HCT116 (cell line): Measurements from ENCODE around the gene PLA2G1B. TPM values are rescaled to one million over a fixed set of nuclear protein-coding genes. Genes with fewer than 3 reads are reported as not detected.

Experiments used
- ATAC-seq: fragments of 200-7000 bp; cut with Tn5 transposase; 2 replicates; pipeline ENCODE4 v1.9.1; 2020; ENCODE audit warnings: mild to moderate bottlenecking, moderate library complexity
- BruUV-seq: library from RNA; stranded (reverse); fragments of 400-500 nt; replicated peaks from 2 replicates; lab custom pipeline; 2021; lab: Mats Ljungman, UMichigan
- CTCF ChIA-PET: fragments of 300-600 bp; sonication (Branson Sonifier 250); formaldehyde crosslinking; loops from one replicate; lab custom pipeline; 2021; ENCODE audit warnings: antibody characterized with exemption; lab: Charles Lee
- POLR2A ChIA-PET: fragments of 300-600, 350-600 bp; sonication (Branson Sonifier 250); formaldehyde crosslinking; loops from one replicate; lab custom pipeline; 2021; ENCODE audit warnings: antibody characterized with exemption; lab: Charles Lee
- RAD21 ChIA-PET, 2 experiments: fragments of 300-600 bp; sonication (Branson Sonifier 250); formaldehyde crosslinking; loops; one replicate each; lab custom pipeline; 2023; ENCODE audit warnings: low total read pairs in 2 of 2; ENCODE audit not compliant: uncharacterized antibody in 2 of 2, unreplicated experiment in 2 of 2, low non-redundant PET in 1 of 2; lab: Charles Lee
- DNase-seq: peaks from one replicate; pipeline ENCODE4 v3.0.0-alpha.2; 2010; ENCODE audit warnings: low read depth, low spot score
- H2AFZ ChIP-seq: fragments of 200-600 bp; shearing (Covaris generic), sonication (generic); 2 replicates; pipeline ENCODE4 v1.6.1; 2017; ENCODE audit warnings: low read depth, mixed run types, mixed read lengths, antibody characterized with exemption, low read length; ENCODE audit not compliant: poor library complexity, severe bottlenecking
- H3K27ac ChIP-seq: 2 replicates; pipeline ENCODE4 v1.5.1; 2012; ENCODE audit warnings: low read depth, low read length
- H3K27me3 ChIP-seq: fragments of 200-600 bp; sonication (generic); 2 replicates; pipeline ENCODE4 v1.6.1; 2016; ENCODE audit warnings: mixed run types, low read length, mixed read lengths; ENCODE audit not compliant: insufficient read depth
- H3K36me3 ChIP-seq, 2 experiments: fragments of 200-500 bp in 1 of 2; fragments of 200-600 bp in 1 of 2; sonication (Bioruptor generic) in 1 of 2; sonication (generic) in 1 of 2; 2 replicates each; pipeline versions ENCODE4 v1.5.1 to v1.6.1; 2014 to 2016; ENCODE audit warnings: low read length in 2 of 2, inconsistent platforms in 1 of 2, mixed read lengths in 1 of 2, mixed run types in 1 of 2; ENCODE audit not compliant: insufficient read depth in 2 of 2, control insufficient read depth in 1 of 2
- H3K4me1 ChIP-seq, 2 experiments: fragments of 200-600 bp in 1 of 2; sonication (generic) in 1 of 2; 2 replicates each; pipeline versions ENCODE4 v1.5.1 to v1.6.1; 2012 to 2017; ENCODE audit warnings: low read length in 2 of 2, inconsistent platforms in 1 of 2, mild to moderate bottlenecking in 1 of 2, mixed read lengths in 1 of 2, mixed run types in 1 of 2, moderate library complexity in 1 of 2; ENCODE audit not compliant: insufficient read depth in 2 of 2, control insufficient read depth in 1 of 2
- H3K4me2 ChIP-seq: fragments of 200-600 bp; sonication (generic); 2 replicates; pipeline ENCODE4 v1.6.1; 2017; ENCODE audit warnings: mixed run types, low read length, mixed read lengths
- H3K4me3 ChIP-seq, 2 experiments: fragments of 200-600 bp in 1 of 2; sonication (generic) in 1 of 2; replicated peaks in 1 of 2; 2 replicates each; pipeline ENCODE4 v1.5.1; 2011 to 2016; ENCODE audit warnings: low read length in 2 of 2, control low read depth in 1 of 2, low read depth in 1 of 2, mild to moderate bottlenecking in 1 of 2, mixed read lengths in 1 of 2, mixed run types in 1 of 2
- H3K79me2 ChIP-seq: fragments of 200-600 bp; sonication (generic); 2 replicates; pipeline ENCODE4 v1.6.1; 2017; ENCODE audit warnings: mild to moderate bottlenecking, mixed run types, low read length, moderate library complexity, mixed read lengths; ENCODE audit not compliant: insufficient read depth
- H3K9ac ChIP-seq: fragments of 200-600 bp; sonication (generic); 2 replicates; pipeline ENCODE4 v1.6.1; 2016; ENCODE audit warnings: low read length, mixed read lengths
- H3K9me2 ChIP-seq: fragments of 200-600 bp; sonication (generic), shearing (Covaris generic); 2 replicates; pipeline ENCODE4 v1.6.1; 2017; ENCODE audit warnings: mixed run types, mild to moderate bottlenecking, moderate library complexity; ENCODE audit not compliant: insufficient read depth
- H3K9me3 ChIP-seq, 2 experiments: fragments of 200-500 bp in 1 of 2; fragments of 200-600 bp in 1 of 2; sonication (Bioruptor generic) in 1 of 2; sonication (generic) in 1 of 2; 2 replicates each; pipeline ENCODE4 v1.6.1; 2014 to 2017; ENCODE audit warnings: low read length in 2 of 2, mixed read lengths in 2 of 2, inconsistent platforms in 1 of 2, low read depth in 1 of 2, mild to moderate bottlenecking in 1 of 2, mixed run types in 1 of 2, moderate library complexity in 1 of 2; ENCODE audit not compliant: control insufficient read depth in 1 of 2, insufficient read depth in 1 of 2
- H4K20me1 ChIP-seq: fragments of 200-600 bp; sonication (generic), shearing (Covaris generic); 2 replicates; pipeline ENCODE4 v1.6.1; 2017; ENCODE audit warnings: mixed run types, mild to moderate bottlenecking, moderate library complexity; ENCODE audit not compliant: insufficient read depth
- CBX3 ChIP-seq: IDR thresholded peaks from 2 replicates; pipeline ENCODE4 v1.6.1; 2012; ENCODE audit warnings: low read depth
- ELF1 ChIP-seq: IDR thresholded peaks from 2 replicates; pipeline ENCODE4 v1.6.1; 2012; ENCODE audit warnings: low read depth, borderline replicate concordance
- POLR2A ChIP-seq: IDR thresholded peaks from 2 replicates; pipeline ENCODE4 v1.7.0; 2011; ENCODE audit warnings: borderline replicate concordance; ENCODE audit not compliant: insufficient read depth, insufficient read length; ENCODE audit errors: extremely low read depth
- POLR2AphosphoS5 ChIP-seq: IDR thresholded peaks from 2 replicates; pipeline ENCODE4 v1.6.1; 2011; ENCODE audit warnings: mild to moderate bottlenecking, low read depth, low read length, moderate library complexity
- RAD21 ChIP-seq: IDR thresholded peaks from 2 replicates; pipeline ENCODE4 v1.6.1; 2012; ENCODE audit warnings: low read depth, mild to moderate bottlenecking
- SIN3A ChIP-seq: IDR thresholded peaks from 2 replicates; pipeline ENCODE4 v1.6.1; 2012; ENCODE audit warnings: low read depth
- SP1 ChIP-seq: IDR thresholded peaks from 2 replicates; pipeline ENCODE4 v1.6.1; 2012; ENCODE audit warnings: low read depth
- SRF ChIP-seq: IDR thresholded peaks from 2 replicates; pipeline ENCODE4 v1.6.1; 2012; ENCODE audit warnings: low read depth
- TCF7L2 ChIP-seq: IDR thresholded peaks from 2 replicates; pipeline ENCODE4 v1.7.0; 2011; ENCODE audit warnings: borderline replicate concordance, inconsistent platforms; ENCODE audit not compliant: insufficient read depth, insufficient read length; ENCODE audit errors: extremely low read depth
- YY1 ChIP-seq: IDR thresholded peaks from 2 replicates; pipeline ENCODE4 v1.6.1; 2011; ENCODE audit warnings: low read length, low read depth, moderate library complexity, mild to moderate bottlenecking; ENCODE audit not compliant: insufficient replicate concordance; ENCODE audit errors: extremely low read depth
- ZFX ChIP-seq: fragments of 450-650 bp; IDR thresholded peaks from 2 replicates; pipeline ENCODE4 v1.6.1; 2017
- intact Hi-C: fragments of 100-400 bp; cut with micrococcal nuclease; formaldehyde crosslinking; loops from 2 replicates; pipeline ENCODE4 v1.10.0; 2022
- total RNA-seq: library from RNA; stranded (reverse); gene quantifications from one replicate; pipeline ENCODE4 v1.2.1, GENCODE V29; 2021; ENCODE audit not compliant: unreplicated experiment
- TF ChIP-seq, protein P1 (sequence below): IDR thresholded peaks from 2 replicates; pipeline ENCODE4 v1.6.1; 2012
- TF ChIP-seq, protein P2 (sequence below), 3 experiments: fragments of 200-600 bp in 1 of 3; sonication (generic) in 1 of 3; IDR thresholded peaks in 2 of 3; conservative IDR thresholded peaks in 1 of 3; 2 replicates each; pipeline ENCODE4 v1.5.1; 2012 to 2017; ENCODE audit warnings: low read depth in 2 of 3, low read length in 2 of 3, antibody characterized with exemption in 1 of 3, borderline replicate concordance in 1 of 3, control low read depth in 1 of 3, mild to moderate bottlenecking in 1 of 3, mixed read lengths in 1 of 3, mixed run types in 1 of 3, moderate library complexity in 1 of 3; ENCODE audit not compliant: insufficient read depth in 1 of 3
- TF ChIP-seq, protein P3 (sequence below): IDR thresholded peaks from 2 replicates; pipeline ENCODE4 v1.6.1; 2012

The PLA2G1B gene
- total RNA-seq, 1 experiment from 2014 or later = 2.0 TPM

DNA sequence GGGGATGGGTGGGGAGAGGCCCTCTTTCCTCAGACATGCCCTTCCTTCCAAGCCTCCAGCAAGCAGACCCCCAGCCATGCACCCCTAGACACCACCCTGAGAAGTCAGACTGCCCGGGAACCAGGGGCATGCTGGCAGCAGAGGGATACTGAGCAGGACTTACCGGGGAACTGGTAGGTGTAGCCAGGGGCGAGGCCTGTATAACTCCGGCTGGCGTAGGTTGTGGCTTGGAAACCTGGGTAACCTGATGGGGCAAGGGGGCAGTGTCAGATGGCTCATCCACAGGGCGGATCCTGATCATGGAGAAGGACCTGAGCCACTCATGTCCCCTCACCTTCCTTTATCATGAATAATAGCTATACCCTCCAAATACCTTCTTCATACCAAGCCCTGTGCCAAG lies 25.6 kb upstream of the PLA2G1B start:
- H3K79me2 ChIP-seq = no peaks in the 10 kb centered on the region
- no peak overlapping the region for H3K9ac ChIP-seq
- CTCF ChIA-PET = interaction anchor here (1.2 kb wide), 1 partner anchor 12 kb away, joined by 3 read pairs; no protein-coding TSS in a partner anchor
- no peak overlapping the region for H3K4me2 ChIP-seq
- intact Hi-C loops = no loop called here
- no peak for TF ChIP-seq POLR2A
- no peak for TF ChIP-seq SP1
- no peak for TF ChIP-seq ZFX
- no peak for TF ChIP-seq YY1
- no peak for TF ChIP-seq ELF1
- no peak for TF ChIP-seq TCF7L2
- no peak for TF ChIP-seq SRF
- TF ChIP-seq, protein P1, sequence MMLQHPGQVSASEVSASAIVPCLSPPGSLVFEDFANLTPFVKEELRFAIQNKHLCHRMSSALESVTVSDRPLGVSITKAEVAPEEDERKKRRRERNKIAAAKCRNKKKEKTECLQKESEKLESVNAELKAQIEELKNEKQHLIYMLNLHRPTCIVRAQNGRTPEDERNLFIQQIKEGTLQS = no peak
- H3K9me2 ChIP-seq = no peaks in the 10 kb centered on the region
- peaks cover 0 to 14% of the 10 kb centered on the region in 2 experiments; a peak in 2 of 4 replicates for H3K4me1 ChIP-seq
- H3K27ac ChIP-seq = no peak overlapping the region
- H2AFZ ChIP-seq = no peak overlapping the region
- POLR2A ChIA-PET = no interaction called here
- peaks cover 9 to 22% of the 10 kb centered on the region in 2 experiments for H3K36me3 ChIP-seq
- no peaks in the 10 kb centered on the region for H4K20me1 ChIP-seq
- RAD21 ChIA-PET = no interaction called here
- no peak overlapping the region for H3K4me3 ChIP-seq
- DNase-seq (no peak), ATAC-seq (no peak)
- H3K9me3 ChIP-seq = no peaks in the 10 kb centered on the region
- no TSS peak for BruUV-seq
- no peaks in the 10 kb centered on the region for H3K27me3 ChIP-seq

DNA sequence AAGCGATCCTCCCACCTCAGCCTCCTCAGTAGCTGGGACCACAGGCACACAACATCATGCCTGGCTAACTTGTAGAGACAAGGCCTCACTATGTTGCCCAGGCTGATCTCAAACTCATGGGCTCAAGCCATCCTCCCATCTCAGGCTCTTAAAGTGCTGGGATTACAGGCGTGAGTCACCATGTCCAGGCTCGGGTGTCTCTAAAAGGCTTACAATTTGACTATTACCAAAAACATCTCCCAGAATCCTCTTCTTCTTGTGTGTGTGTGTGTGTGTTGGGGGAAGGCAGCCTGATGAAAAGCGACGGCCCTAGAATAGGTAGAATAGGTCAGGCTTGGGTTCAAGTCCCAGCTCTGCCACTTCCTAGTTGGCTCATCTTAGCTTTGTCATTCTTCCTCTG lies 24.5 kb upstream of the PLA2G1B start:
- peaks cover 0 to 14% of the 10 kb centered on the region in 2 experiments; a peak in 2 of 4 replicates for H3K4me1 ChIP-seq
- ChIA-PET CTCF (interaction anchor here (1.3 kb wide), 1 partner anchor 17 kb away, joined by 3 read pairs; no protein-coding TSS in a partner anchor), RAD21 (no interaction called here), POLR2A (no interaction called here)
- DNase-seq (no peak), ATAC-seq (peak; percentile 22; the same call in 1 of the 2 replicates)
- H3K27ac ChIP-seq = no peak overlapping the region
- H3K4me2 ChIP-seq = peak overlapping the region; percentile 15; the same call in 1 of the 2 replicates
- H3K9ac ChIP-seq = no peak overlapping the region
- no TSS peak for BruUV-seq
- no peak overlapping the region for H2AFZ ChIP-seq
- H3K27me3 ChIP-seq = no peaks in the 10 kb centered on the region
- no peaks in the 10 kb centered on the region for H3K79me2 ChIP-seq
- peaks cover 4 to 17% of the 10 kb centered on the region in 2 experiments; a peak in 3 of 4 replicates for H3K36me3 ChIP-seq
- no peak overlapping the region for H3K4me3 ChIP-seq
- no peaks in the 10 kb centered on the region for H3K9me3 ChIP-seq
- TF ChIP-seq, protein P2, sequence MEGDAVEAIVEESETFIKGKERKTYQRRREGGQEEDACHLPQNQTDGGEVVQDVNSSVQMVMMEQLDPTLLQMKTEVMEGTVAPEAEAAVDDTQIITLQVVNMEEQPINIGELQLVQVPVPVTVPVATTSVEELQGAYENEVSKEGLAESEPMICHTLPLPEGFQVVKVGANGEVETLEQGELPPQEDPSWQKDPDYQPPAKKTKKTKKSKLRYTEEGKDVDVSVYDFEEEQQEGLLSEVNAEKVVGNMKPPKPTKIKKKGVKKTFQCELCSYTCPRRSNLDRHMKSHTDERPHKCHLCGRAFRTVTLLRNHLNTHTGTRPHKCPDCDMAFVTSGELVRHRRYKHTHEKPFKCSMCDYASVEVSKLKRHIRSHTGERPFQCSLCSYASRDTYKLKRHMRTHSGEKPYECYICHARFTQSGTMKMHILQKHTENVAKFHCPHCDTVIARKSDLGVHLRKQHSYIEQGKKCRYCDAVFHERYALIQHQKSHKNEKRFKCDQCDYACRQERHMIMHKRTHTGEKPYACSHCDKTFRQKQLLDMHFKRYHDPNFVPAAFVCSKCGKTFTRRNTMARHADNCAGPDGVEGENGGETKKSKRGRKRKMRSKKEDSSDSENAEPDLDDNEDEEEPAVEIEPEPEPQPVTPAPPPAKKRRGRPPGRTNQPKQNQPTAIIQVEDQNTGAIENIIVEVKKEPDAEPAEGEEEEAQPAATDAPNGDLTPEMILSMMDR (IDR thresholded peaks at IDR 0.05 in 2 of 3, conservative IDR thresholded peaks at IDR 0.05 in 1 of 3; ENCODE audit: borderline replicate concordance in 1 of 3, insufficient read depth in 1 of 3, low read depth in 2 of 3, low read length in 2 of 3) = no peak
- no peak for TF ChIP-seq YY1
- TF ChIP-seq ZFX = no peak
- TF ChIP-seq RAD21 = no peak
- no peak for TF ChIP-seq SP1
- TF ChIP-seq SIN3A = no peak
- no peak for TF ChIP-seq CBX3
- TF ChIP-seq, protein P3, sequence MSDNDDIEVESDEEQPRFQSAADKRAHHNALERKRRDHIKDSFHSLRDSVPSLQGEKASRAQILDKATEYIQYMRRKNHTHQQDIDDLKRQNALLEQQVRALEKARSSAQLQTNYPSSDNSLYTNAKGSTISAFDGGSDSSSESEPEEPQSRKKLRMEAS = no peak
- TF ChIP-seq POLR2AphosphoS5 = no peak
- TF ChIP-seq TCF7L2 = no peak
- intact Hi-C loops = no loop called here
- H4K20me1 ChIP-seq = no peaks in the 10 kb centered on the region
- H3K9me2 ChIP-seq = no peaks in the 10 kb centered on the region
